HepG2 (cell line): ENCODE data around the gene TTBK1. TPM values are rescaled to one million over a fixed set of nuclear protein-coding genes. Genes with fewer than 3 reads are reported as not detected.

Experiments
- BHLHE40 ChIP-seq: IDR thresholded peaks from 2 replicates; pipeline ENCODE4 v1.6.1; 2011; ENCODE audit warnings: low read length, improper control_type of control experiment
- DDIT3 ChIP-seq: sonication (generic); formaldehyde crosslinking; IDR thresholded peaks from 2 replicates; pipeline ENCODE4 v1.4.0; 2020; ENCODE audit warnings: mild to moderate bottlenecking, missing genetic modification reagents
- FOXO4 ChIP-seq: sonication (generic); formaldehyde crosslinking; conservative IDR thresholded peaks from 2 replicates; pipeline ENCODE4 v1.8.1; 2023; ENCODE audit warnings: missing genetic modification reagents
- HIC2 ChIP-seq: sonication (generic); formaldehyde crosslinking; IDR thresholded peaks from 2 replicates; pipeline ENCODE4 v1.9.0; 2022; ENCODE audit warnings: low read depth, missing genetic modification reagents
- HMG20A ChIP-seq: IDR thresholded peaks from 2 replicates; pipeline ENCODE4 v1.6.1; 2016; ENCODE audit warnings: borderline replicate concordance
- IKZF5 ChIP-seq: IDR thresholded peaks from 2 replicates; pipeline ENCODE4 v1.6.1; 2018; ENCODE audit warnings: missing genetic modification reagents, mild to moderate bottlenecking, missing compliant biosample characterization
- KAT2B ChIP-seq: fragments of 150-350 bp; IDR thresholded peaks from 2 replicates; pipeline ENCODE4 v1.6.1; 2014; ENCODE audit warnings: low read depth, low read length, borderline replicate concordance
- KDM4B ChIP-seq: sonication (generic); formaldehyde crosslinking; IDR thresholded peaks from 2 replicates; pipeline ENCODE4 v1.4.0; 2020; ENCODE audit warnings: missing genetic modification reagents
- KLF15 ChIP-seq: sonication (generic); formaldehyde crosslinking; IDR thresholded peaks from 2 replicates; pipeline ENCODE4 v1.8.1; 2023; ENCODE audit warnings: borderline replicate concordance, mild to moderate bottlenecking, inconsistent platforms, missing genetic modification reagents, mixed read lengths
- KMT2B ChIP-seq: IDR thresholded peaks from 2 replicates; pipeline ENCODE4 v1.6.1; 2016; ENCODE audit warnings: missing genetic modification reagents, missing compliant biosample characterization
- NKX3-1 ChIP-seq: sonication (generic); formaldehyde crosslinking; IDR thresholded peaks from 2 replicates; pipeline ENCODE4 v1.5.0; 2020; ENCODE audit warnings: missing genetic modification reagents
- NR3C1 ChIP-seq: sonication (generic); formaldehyde crosslinking; IDR thresholded peaks from 2 replicates; pipeline ENCODE4 v1.4.0; 2020; ENCODE audit warnings: missing genetic modification reagents
- REL ChIP-seq: sonication (generic); formaldehyde crosslinking; conservative IDR thresholded peaks from 2 replicates; pipeline ENCODE4 v1.8.0; 2022; ENCODE audit warnings: mild to moderate bottlenecking, missing genetic modification reagents, moderate library complexity
- REXO4 ChIP-seq: sonication (generic); formaldehyde crosslinking; IDR thresholded peaks from 2 replicates; pipeline ENCODE4 v1.8.0; 2022; ENCODE audit warnings: missing genetic modification reagents, mild to moderate bottlenecking, borderline replicate concordance
- TARDBP ChIP-seq: sonication (generic); formaldehyde crosslinking; IDR thresholded peaks from 2 replicates; pipeline ENCODE4 v1.8.0; 2022; ENCODE audit warnings: mild to moderate bottlenecking, missing genetic modification reagents
- ZBTB44 ChIP-seq: sonication (generic); formaldehyde crosslinking; IDR thresholded peaks from 2 replicates; pipeline ENCODE4 v1.4.0; 2020; ENCODE audit warnings: missing genetic modification reagents
- ZFP82 ChIP-seq: sonication (generic); formaldehyde crosslinking; IDR thresholded peaks from 2 replicates; pipeline ENCODE4 v1.5.1; 2020; ENCODE audit warnings: mild to moderate bottlenecking, missing genetic modification reagents, borderline replicate concordance
- ZFYVE20 ChIP-seq: sonication (generic); formaldehyde crosslinking; IDR thresholded peaks from 2 replicates; pipeline ENCODE4 v1.8.0; 2023; ENCODE audit warnings: low read depth, mild to moderate bottlenecking, moderate library complexity, missing genetic modification reagents, borderline replicate concordance
- ZNF205 ChIP-seq: IDR thresholded peaks from 2 replicates; pipeline ENCODE4 v1.6.1; 2018; ENCODE audit warnings: missing biosample characterization, missing genetic modification reagents
- ZNF382 ChIP-seq: sonication (generic); formaldehyde crosslinking; IDR thresholded peaks from 2 replicates; pipeline ENCODE4 v1.5.0; 2020; ENCODE audit warnings: missing genetic modification reagents, mild to moderate bottlenecking, borderline replicate concordance
- ZNF430 ChIP-seq: sonication (generic); formaldehyde crosslinking; IDR thresholded peaks from 2 replicates; pipeline ENCODE4 v1.9.0; 2021; ENCODE audit warnings: mild to moderate bottlenecking, missing genetic modification reagents
- ZNF644 ChIP-seq: IDR thresholded peaks from 2 replicates; pipeline ENCODE4 v1.6.1; 2016; ENCODE audit warnings: low read depth
- ZNF652 ChIP-seq: IDR thresholded peaks from 2 replicates; pipeline ENCODE4 v1.6.1; 2016; ENCODE audit warnings: low read depth, borderline replicate concordance
- ZNF792 ChIP-seq: IDR thresholded peaks from 2 replicates; pipeline ENCODE4 v1.6.1; 2016
- polyA plus RNA-seq, 8 experiments: library from polyadenylated mRNA; depleted of rRNA in 3 of 8; stranded (reverse) in 7 of 8; unstranded in 1 of 8; fragments of >200 nt; fragmentation: Illumina TruSeq in 4 of 8; extraction: Trizol in 4 of 8; gene quantifications; 2 replicates each; pipeline versions ENCODE4 v1.2.1 to v1.2.3, GENCODE V29; 2011 to 2016; ENCODE audit warnings: low read depth in 4 of 8, missing spikeins in 1 of 8, mixed read lengths in 1 of 8; ENCODE audit not compliant: insufficient read depth in 1 of 8
- total RNA-seq, 5 experiments: library from RNA; depleted of rRNA; stranded (reverse); fragments of >200 nt; fragmentation: Illumina TruSeq; extraction: Trizol; gene quantifications; 2 replicates each; pipeline ENCODE4 v1.2.3, GENCODE V29; 2016; ENCODE audit warnings: low read depth in 1 of 5

The TTBK1 gene
- total and polyA plus RNA-seq, 2 of the 13 experiments (the other 11 are each of a cell fraction or from before 2014, with no cell fraction given): 0.24 to 0.33 TPM

GRCh38 chr6:43262000-43262779, 18.9 kb downstream of the TTBK1 start (continued):
- TF ChIP-seq KMT2B (CRISPR knock-in tag) (no peak), KAT2B (no peak), ZFYVE20 (CRISPR knock-in tag) (no peak), HIC2 (CRISPR knock-in tag) (no peak; the same call in 1 of the 2 replicates), TARDBP (CRISPR knock-in tag) (no peak), NKX3-1 (CRISPR knock-in tag) (no peak), ZNF382 (CRISPR knock-in tag) (no peak), REL (no peak), NR3C1 (CRISPR knock-in tag) (no peak), KDM4B (CRISPR knock-in tag) (no peak), DDIT3 (CRISPR knock-in tag) (no peak), ZBTB44 (CRISPR knock-in tag) (no peak), ZNF792 (no peak), BHLHE40 (no peak), ZNF430 (CRISPR knock-in tag) (no peak), KLF15 (CRISPR knock-in tag) (no peak), HMG20A (CRISPR knock-in tag) (no peak), ZNF205 (peak; percentile 60; the same call in 1 of the 2 replicates), FOXO4 (CRISPR knock-in tag) (0 out of 2 replicates have a peak, but pooled peaks have one; percentile 68), ZFP82 (CRISPR knock-in tag) (no peak), ZNF644 (CRISPR knock-in tag) (peak; percentile 92), REXO4 (CRISPR knock-in tag) (no peak), ZNF652 (CRISPR knock-in tag) (no peak), IKZF5 (CRISPR knock-in tag) (peak; percentile 57; the same call in 1 of the 2 replicates)
